ENCODE data around the gene SYCE3.
"Not testable (repeated sequence)": the region's sequence is repeated elsewhere in the genome, so short reads cannot be mapped to it uniquely, and the experiment has no call there.

Gene SYCE3

GRCh38 chr22:50542416-50542927 is 20.2 kb downstream of the SYCE3 start:
- Histone ChIP-seq H4K20me1 (ENCODE audit: low read depth, low read length) (no peaks in the 10 kb centered on the region), H3K27ac (ENCODE audit: low read depth, low read length) (no peak overlapping the region), H3K79me2 (ENCODE audit: insufficient read depth, low read length) (no peaks in the 10 kb centered on the region), H3K9me3 (ENCODE audit: insufficient read depth, low read length) (no peaks in the 10 kb centered on the region), H3K27me3 (ENCODE audit: low read length) (no peaks in the 10 kb centered on the region), H3K9ac (ENCODE audit: low read length) (no peak overlapping the region), H3K9me2 (replicated peaks; ENCODE audit: insufficient read depth, low read length) (no peaks in the 10 kb centered on the region), H2AFZ (ENCODE audit: low read depth, low read length, severe bottlenecking) (no peak overlapping the region), H3K4me2 (ENCODE audit: low read depth, low read length, poor library complexity, severe bottlenecking) (no peak overlapping the region), H3K4me3 (ENCODE audit: insufficient read depth, low read length, poor library complexity, severe bottlenecking) (no peak overlapping the region), H3F3A (ENCODE audit: insufficient read depth) (peaks cover 25% of the 10 kb centered on the region), H3K36me3 (ENCODE audit: low read length) (no peaks in the 10 kb centered on the region)
- TF ChIP-seq EZH2phosphoT487 (conservative IDR thresholded peaks at IDR 0.05; ENCODE audit: low read length) (no peak), CTCF (IDR thresholded peaks at IDR 0.05; ENCODE audit: insufficient read depth, low read length, poor library complexity, severe bottlenecking) (no peak)

GRCh38 chr22:50541667-50542026 is 21.1 kb downstream of the SYCE3 start:
- H3K36me3 ChIP-seq (ENCODE audit: low read length); H2AFZ ChIP-seq (ENCODE audit: low read depth, low read length, severe bottlenecking); H3K27ac ChIP-seq (ENCODE audit: low read depth, low read length); H3K9ac ChIP-seq (ENCODE audit: low read length); H3K9me2 ChIP-seq (replicated peaks; ENCODE audit: insufficient read depth, low read length); H3K4me3 ChIP-seq (ENCODE audit: insufficient read depth, low read length, poor library complexity, severe bottlenecking); H3K9me3 ChIP-seq (ENCODE audit: insufficient read depth, low read length); H4K20me1 ChIP-seq (ENCODE audit: low read depth, low read length); H3K79me2 ChIP-seq (ENCODE audit: insufficient read depth, low read length); H3K4me2 ChIP-seq (ENCODE audit: low read depth, low read length, poor library complexity, severe bottlenecking); H3K27me3 ChIP-seq (ENCODE audit: low read length): not testable (repeated sequence)
- H3F3A ChIP-seq (ENCODE audit: insufficient read depth) = peaks cover 25% of the 10 kb centered on the region

GRCh38 chr22:50540381-50540780 is 22.3 kb downstream of the SYCE3 start:
- H3K9ac ChIP-seq (ENCODE audit: low read length) = peak overlapping the region; percentile 59; the same call in 1 of the 2 replicates
- no peaks in the 10 kb centered on the region for H3K36me3 ChIP-seq (ENCODE audit: low read length)
- TF ChIP-seq EZH2phosphoT487 (conservative IDR thresholded peaks at IDR 0.05; ENCODE audit: low read length) = no peak
- TF ChIP-seq CTCF (IDR thresholded peaks at IDR 0.05; ENCODE audit: insufficient read depth, low read length, poor library complexity, severe bottlenecking) = no peak
- H3K4me2 ChIP-seq (ENCODE audit: low read depth, low read length, poor library complexity, severe bottlenecking) = peak overlapping the region; percentile 62
- no peaks in the 10 kb centered on the region for H4K20me1 ChIP-seq (ENCODE audit: low read depth, low read length)
- peaks cover 30% of the 10 kb centered on the region for H3F3A ChIP-seq (ENCODE audit: insufficient read depth)
- H3K79me2 ChIP-seq (ENCODE audit: insufficient read depth, low read length) = no peaks in the 10 kb centered on the region
- H3K4me3 ChIP-seq (ENCODE audit: insufficient read depth, low read length, poor library complexity, severe bottlenecking) = no peak overlapping the region
- peak overlapping the region; percentile 91 for H3K27ac ChIP-seq (ENCODE audit: low read depth, low read length)
- H3K9me2 ChIP-seq (replicated peaks; ENCODE audit: insufficient read depth, low read length) = no peaks in the 10 kb centered on the region
- no peaks in the 10 kb centered on the region for H3K27me3 ChIP-seq (ENCODE audit: low read length)
- H2AFZ ChIP-seq (ENCODE audit: low read depth, low read length, severe bottlenecking) = no peak overlapping the region
- H3K9me3 ChIP-seq (ENCODE audit: insufficient read depth, low read length) = no peaks in the 10 kb centered on the region

- Histone ChIP-seq H3K27ac (ENCODE audit: low read depth, low read length) (no peak overlapping the region), H3F3A (ENCODE audit: insufficient read depth) (peaks cover 36% of the 10 kb centered on the region), H3K9me3 (ENCODE audit: insufficient read depth, low read length) (no peaks in the 10 kb centered on the region)
Observed at GRCh38 chr22:50537765-50538164, 25.0 kb downstream of the SYCE3 start.

More at GRCh38 chr22:50537765-50538164, 25.0 kb downstream of the SYCE3 start:
- Histone ChIP-seq H3K36me3 (ENCODE audit: low read length) (no peaks in the 10 kb centered on the region), H3K9ac (ENCODE audit: low read length) (no peak overlapping the region), H3K27me3 (ENCODE audit: low read length) (no peaks in the 10 kb centered on the region), H4K20me1 (ENCODE audit: low read depth, low read length) (no peaks in the 10 kb centered on the region), H3K79me2 (ENCODE audit: insufficient read depth, low read length) (no peaks in the 10 kb centered on the region), H3K4me2 (ENCODE audit: low read depth, low read length, poor library complexity, severe bottlenecking) (no peak overlapping the region), H3K9me2 (replicated peaks; ENCODE audit: insufficient read depth, low read length) (no peaks in the 10 kb centered on the region), H2AFZ (ENCODE audit: low read depth, low read length, severe bottlenecking) (no peak overlapping the region), H3K4me3 (ENCODE audit: insufficient read depth, low read length, poor library complexity, severe bottlenecking) (no peak overlapping the region)
- TF ChIP-seq CTCF (IDR thresholded peaks at IDR 0.05; ENCODE audit: insufficient read depth, low read length, poor library complexity, severe bottlenecking) (no peak), EZH2phosphoT487 (conservative IDR thresholded peaks at IDR 0.05; ENCODE audit: low read length) (no peak)
